Inferior parietal cortex (tissue), 1 donor: ENCODE data around the gene IL20RA.
"Not testable (repeated sequence)": the region's sequence is repeated elsewhere in the genome, so short reads cannot be mapped to it uniquely, and the experiment has no call there.

Experiments
- DNase-seq: peaks from one replicate; pipeline ENCODE4 v3.0.0-alpha.2; 2016; ENCODE audit errors: extremely low spot score

IL20RA gene

DNA sequence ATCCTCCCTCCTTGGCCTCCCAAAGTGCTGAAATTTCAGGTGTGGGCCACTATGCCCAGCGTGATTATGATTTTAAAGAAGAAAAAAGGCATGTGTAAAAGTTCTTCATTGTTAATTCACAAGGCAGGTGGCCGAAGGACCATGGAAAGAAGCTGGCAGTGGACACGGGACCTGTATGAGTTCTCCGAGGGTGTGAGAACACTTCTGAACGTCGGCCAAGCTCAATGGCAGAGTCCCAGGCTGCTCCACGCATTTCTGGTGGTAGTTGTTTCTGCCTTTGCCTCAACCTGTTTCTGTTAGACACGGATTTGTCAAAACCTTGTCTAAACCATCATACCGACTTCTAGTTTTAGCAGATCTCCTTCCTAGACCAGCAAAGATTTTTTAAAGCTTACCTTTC, 36.6 kb downstream of the IL20RA start:
- DNase-seq = no peak

DNA sequence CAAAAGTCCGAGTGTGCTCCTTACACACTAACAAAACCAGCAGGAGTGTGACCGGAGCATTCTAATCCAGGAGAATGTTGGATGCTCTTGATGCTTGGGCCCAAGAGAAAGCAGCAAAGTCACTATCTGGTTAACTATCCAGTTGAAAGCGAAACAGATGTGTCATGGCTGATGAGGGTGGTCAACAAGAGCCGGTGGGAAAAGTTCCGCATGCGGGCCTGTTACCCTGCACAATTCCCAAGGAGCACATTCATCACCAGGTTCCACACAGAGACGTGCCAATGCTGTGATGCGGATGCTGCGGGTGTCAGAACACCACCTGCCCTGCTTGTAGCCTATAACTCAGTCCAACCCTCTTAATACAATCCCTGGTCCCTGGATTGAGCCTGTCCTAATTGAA, 38.7 kb downstream of the IL20RA start:
- DNase-seq = no peak

DNA sequence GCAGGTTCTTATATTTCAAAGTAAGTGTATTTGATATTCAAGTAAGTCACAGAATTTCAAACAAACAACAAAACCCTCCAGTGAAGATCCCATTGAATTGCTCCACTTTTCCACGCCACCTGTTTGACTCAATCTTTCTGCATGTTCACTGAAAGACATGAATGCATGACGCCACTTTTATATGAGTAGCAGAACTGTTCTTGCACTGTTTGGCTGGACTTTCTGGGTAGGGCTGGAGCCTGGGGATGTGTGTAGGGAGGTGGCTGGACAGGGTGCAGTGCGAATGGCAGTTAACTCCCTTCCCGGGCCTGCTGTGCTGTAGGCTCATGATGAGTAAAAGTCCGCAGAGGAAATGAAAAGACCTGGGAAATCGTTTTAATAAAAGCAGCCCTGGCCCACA, 39.7 kb downstream of the IL20RA start:
- DNase-seq = no peak

DNA sequence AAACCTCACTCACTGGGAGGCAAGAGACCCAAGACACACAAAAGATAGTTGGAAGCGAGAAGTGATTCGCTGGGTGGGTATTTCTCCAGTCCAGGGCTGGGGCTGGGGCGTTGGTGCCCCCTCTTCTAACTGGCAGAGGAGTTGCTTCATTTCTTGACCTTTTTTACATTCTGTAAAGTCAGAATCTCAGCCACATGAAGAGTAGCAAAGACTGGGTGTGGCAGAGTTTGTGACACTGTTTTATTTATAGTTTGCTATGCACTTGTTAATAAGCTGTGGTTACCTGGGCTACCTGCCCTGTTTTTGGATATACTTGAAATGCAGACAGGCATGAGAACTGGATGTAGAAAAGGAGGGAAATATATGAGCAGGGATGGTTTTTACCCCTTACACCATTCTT, 42.3 kb downstream of the IL20RA start:
- DNase-seq = no peak

DNA sequence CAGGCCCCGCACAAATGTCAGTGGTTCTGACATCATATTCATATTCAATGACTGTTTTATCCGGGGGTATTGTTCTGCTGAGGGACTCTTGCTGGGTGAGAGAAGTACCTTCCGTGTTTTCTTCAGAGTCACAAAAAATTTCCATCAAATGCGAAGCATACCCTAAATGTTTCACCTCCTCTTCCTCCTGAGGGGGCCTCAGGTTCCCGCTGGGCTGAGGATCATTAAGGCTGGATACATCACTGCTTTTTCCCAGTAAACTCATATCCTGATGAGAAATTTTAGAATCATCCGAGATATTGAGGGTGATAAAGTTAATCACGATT, 42.8 kb downstream of the IL20RA start:
- no peak for DNase-seq

DNA sequence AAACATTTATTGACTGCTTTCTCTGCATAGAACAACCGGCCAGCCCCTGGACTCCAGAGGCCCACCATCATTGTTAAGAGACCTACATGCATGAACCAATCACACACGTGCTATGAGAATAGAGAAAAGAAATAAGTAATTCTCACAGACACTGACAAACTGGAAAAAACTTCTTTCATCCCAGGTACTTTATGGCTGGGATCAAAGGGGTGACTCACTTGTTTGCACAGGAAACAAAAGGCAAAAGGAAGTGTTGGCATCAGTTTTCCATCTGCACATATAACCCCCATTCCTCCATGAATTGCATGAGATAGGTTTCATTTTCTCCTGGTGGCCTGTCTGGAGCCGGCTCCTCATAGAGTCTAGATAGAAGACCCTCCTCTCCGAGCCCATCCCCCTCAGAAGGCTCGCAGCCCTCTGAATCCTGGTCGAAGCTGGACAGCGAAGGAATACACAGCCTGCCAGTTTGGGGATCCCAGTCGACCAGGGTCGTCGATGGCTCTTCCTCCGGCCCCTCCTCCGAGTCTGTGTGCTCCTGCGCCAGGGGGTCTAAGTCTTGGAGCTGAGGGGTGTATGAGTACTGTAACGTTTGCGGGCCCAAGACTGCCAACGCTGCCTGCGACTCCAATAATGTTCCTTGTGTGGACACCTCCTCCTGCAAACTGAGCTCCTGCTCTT, 43.3 kb downstream of the IL20RA start:
- no peak for DNase-seq

DNA sequence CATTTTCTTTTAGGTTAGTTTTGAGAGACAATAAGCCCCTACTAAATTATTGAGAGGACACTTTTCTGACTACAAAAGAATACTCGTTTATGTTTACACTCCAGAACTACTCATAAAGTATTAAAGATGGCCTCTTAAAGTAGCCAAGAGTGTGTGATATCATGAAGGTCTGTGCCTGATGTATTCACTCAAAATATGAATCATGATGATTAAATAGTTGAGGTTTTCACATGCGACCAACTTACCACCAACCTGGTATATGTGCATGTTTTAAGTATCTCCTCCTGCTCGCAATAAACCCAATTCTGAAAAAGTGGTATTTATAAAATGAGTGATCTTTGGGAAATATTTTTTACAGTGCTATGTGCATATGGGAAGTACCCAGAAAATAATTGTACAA, 43.9 kb downstream of the IL20RA start:
- DNase-seq = no peak

DNA sequence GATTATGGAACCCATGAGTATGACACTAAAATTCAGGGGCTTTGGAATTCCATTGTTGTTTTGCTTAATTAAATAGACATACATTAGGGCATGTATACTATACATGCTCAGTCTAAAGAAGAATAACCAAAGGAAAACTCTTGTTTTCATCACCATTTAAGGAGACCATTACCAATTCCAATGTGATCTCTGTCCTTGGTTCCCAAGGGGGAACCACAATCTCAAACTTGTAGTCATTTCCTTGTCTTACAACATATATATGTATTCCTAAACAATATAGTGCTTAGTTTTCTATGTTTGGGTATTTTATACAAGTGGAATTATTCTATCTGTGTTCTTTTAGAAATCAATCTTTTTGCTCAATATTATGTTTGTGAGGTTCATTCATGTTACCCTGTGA, 49.2 kb downstream of the IL20RA start:
- no peak for DNase-seq

DNA sequence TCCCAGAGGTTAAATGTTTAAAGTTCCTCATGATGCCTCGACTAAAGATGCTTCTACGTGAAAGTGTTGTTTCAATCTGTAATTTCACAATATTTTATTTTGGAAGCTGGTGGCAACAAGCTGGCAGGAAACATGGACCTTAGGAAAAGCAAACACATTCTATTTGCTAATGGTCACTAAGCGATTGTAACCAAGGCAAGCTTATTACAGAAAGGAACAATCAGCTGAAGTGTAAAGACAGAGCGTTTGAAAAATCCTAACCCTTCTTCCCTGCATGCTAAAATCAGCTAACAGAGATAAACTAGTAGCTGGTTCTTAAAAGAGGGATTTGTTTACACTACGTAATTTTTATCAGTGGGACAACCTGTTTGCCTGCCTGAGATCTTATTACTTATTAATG, 50.0 kb downstream of the IL20RA start:
- no peak for DNase-seq

DNA sequence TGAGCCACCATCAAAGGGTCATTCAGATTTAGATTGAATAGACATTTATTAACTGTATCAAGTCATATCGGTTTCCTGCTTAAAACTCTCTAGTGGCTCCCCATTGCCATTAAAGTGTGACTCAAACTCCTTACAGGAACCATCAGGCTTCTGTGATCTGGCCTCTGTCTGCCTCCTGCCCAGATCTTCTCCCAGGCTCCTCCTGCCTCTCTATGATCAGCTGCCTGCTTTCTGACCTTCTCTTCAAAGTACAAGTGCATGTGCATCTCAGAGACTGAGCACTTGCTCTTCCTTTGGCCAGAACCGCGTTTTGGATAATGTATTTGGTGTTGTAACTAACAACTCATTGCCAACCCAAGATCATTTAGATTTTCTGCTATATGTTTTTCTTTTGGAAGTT, 52.7 kb downstream of the IL20RA start:
- no peak for DNase-seq

DNA sequence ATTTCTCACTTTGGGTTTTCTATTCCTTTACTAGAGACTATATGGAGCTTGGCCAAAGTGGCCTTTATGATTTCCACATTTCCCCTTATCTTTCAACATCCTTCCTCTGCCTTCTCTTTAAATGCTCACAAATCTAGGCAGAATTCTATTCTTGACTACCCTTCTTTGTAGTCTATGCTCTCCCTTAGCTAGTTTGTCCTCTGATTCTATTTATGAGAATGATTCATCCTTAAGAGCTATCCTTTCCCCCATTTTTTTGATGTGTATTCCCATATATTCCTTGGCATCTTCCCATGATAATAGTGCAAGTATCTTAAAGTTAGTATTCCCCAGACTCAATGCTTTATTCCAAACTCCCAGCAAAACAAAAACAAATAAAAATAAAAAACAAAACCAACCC, 53.1 kb downstream of the IL20RA start:
- no peak for DNase-seq

DNA sequence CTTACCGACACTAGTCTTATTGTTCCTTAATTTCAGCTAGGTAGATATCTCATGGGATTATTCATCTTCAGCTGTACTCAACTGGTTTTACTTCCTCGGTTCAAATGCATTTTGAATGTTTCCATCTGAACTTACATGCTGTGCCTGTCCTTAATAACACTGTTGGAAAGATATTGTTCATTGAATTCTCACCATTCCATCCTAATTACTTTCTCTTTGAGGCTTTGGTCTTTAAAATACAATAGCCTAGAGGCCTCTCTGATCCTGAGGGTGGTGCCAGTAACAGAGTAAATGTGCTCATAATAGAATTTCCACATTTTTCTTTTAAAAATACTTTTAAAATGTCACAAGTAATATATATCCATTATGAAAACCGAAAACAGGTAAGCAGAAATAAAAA, 54.0 kb downstream of the IL20RA start:
- no peak for DNase-seq

DNA sequence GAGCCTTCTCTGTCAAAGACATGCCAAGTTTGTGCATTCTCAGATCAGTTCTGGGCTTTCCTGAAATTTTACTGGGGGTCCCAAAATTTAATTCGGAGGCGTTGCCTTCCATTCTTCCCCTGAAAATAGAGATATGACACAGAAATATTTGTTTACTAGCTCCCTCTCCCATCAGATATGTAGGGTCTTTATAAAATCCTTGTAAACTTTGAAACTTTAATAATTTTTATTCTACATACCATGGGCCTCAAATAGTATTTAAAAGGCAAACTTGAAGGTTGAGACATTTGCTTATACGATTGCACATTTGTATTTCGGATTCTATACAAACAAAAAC, 54.6 kb downstream of the IL20RA start:
- no peak for DNase-seq

DNA sequence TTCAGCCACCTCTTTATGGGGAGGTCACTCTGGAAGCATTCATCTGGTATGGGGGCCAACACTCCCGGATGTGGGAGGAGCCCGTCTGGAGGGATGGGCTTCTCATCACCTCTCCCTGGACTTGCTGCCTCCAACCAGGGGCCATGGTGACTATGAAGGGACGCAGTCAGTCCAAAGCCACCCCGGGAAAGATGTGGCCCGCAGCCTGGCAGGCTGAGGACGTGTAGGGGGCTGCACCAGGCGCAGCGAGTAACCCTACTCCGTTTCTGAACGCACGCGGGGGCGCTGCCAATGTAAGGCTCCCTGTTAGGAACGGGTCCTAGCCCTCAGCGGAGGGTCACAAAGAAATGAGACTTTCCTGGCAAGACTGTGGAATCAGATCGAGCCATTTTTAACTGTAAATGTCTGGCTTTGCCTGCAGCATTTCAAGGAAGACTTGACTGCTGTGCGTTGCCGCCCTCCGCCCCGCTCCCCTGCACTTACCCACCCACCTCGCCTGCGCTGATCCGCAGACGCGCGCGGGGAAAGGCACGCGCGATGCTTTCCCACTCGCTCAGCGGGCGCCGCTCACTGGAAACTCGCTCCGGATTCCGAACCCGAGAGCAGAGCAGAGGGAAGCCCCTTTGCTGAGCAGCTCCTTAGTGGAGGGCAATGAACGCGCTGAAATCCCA, 55.1 kb downstream of the IL20RA start:
- no peak for DNase-seq

DNA sequence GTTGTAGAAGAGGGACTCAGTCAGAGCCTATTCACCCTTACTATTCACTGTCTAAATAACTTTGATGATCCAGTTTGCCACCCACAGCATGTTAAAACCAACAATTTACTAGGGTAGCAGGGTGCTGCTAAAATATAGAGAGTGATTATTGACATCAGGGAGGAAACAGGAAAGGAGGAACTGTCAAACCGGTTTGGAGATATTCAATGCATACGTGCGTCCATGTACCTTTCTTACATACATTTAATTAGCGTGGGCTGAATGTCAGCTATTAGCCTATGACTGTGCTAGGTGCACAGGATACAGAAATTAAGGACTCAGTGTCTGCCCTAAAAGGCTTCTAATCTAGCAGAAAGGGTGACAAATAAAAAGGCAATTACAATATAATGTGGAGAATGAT, 57.2 kb downstream of the IL20RA start:
- no peak for DNase-seq

DNA sequence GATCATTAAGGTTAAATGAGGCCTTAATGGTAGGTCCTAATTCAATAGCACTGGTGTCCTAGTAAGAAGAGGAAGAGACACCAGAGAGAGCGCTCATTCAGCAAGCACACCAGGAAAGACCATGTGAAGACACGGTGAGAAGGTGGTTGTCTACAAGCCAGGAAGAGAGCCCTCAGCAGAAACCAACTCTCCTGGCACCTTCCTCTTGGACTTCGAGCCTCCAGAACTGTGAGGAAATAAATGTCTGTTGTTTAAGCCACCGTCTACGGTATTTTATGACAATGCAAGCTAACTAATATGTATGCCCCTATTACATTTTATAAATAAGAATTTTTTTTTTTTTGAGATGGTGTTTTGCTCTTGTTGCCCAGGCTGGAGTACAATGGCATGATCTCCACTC, 59.3 kb downstream of the IL20RA start:
- no peak for DNase-seq

DNA sequence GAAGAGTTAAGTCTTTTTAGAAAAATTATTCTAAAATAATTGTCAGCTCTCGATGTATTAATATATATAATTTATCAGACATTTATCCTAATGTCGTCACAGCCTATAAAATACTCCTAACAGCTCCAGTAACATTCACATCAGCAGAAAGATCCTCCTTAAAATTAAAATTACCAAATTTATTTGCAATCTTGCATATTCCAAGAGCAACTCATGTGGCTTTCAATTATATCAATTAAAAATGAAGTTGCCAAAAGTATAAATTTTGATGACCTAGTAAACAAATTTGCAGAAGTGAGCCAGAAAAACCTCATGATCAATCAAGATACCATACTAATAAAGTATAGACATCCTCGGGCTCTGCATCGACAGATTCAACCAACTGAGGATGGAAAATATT, 60.2 kb downstream of the IL20RA start:
- DNase-seq = no peak

DNA sequence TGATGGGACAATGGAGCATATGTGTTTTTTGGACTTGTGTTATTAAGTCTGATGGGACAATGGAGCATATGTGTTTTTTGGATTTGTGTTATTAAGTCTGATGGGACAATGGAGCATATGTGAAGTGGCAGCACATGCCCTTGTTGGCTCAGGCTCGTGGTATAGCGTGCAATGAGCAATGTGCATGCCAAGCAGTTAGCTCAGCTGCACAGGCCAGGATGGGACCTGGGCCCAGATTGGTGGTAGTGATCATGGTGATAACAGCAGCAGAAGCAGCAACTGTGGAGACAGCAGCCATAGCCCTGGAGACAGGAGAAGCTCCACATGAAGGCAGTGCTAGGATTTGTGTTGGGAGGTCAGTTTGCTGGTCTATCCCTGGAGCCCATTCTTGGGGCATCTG, 61.1 kb downstream of the IL20RA start:
- no peak for DNase-seq

DNA sequence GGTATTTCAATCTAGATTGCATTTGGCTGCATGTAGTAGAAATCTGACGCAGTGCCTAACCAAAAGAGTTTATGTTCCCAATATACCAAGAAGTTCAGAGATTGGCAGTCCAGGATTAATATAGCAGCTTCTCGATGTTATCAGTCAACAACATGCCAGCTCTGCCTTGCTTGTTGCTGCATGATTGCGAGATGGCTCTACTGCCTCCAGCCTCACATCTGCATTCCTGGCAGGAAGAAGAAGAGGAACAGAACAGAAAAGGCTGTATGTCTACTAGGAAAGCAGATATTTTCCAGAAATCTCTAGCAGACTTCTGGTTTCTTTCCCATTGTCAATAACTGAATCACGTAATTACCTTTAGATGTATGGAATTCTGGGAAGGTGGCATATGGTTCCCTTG, 61.8 kb downstream of the IL20RA start:
- no peak for DNase-seq

DNA sequence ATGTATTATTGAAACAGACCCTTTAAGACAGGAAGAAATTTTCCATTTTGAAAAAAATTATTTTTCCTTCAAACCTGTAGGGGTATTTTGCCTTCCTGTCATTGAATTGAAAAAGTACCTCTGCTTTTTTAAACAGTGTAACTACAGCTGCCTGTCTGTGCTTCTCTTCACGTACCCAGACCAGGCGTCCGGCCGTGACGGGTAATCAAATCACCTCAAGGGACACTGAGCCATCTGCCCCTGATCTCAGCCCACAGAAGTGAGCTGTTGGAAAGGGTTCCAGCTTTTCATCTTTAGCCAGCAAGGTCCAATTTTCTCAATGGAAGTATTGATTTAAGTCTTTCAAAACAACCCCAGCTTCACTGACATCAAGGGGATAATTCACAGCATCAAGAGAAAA, 64.7 kb downstream of the IL20RA start:
- no peak for DNase-seq

DNA sequence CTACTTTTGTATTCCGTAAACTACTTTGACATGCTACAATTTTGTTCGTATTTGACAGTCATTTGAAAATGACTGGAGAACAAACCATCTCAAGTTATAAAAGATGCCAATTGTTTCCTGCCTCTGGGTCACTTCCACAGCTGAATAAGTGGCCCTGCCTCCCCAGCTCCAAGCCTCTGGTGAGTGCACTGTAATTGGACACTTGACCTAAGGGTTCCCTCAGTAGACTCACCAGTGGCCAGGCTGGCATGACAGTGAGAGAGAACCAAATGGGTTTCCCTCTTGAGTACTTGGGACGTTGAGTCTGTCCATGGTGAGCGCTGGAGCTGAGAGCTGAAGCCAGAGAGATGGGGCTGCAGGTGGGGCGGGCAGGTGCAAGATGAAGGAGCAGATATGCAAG, 65.6 kb downstream of the IL20RA start:
- DNase-seq = no peak

DNA sequence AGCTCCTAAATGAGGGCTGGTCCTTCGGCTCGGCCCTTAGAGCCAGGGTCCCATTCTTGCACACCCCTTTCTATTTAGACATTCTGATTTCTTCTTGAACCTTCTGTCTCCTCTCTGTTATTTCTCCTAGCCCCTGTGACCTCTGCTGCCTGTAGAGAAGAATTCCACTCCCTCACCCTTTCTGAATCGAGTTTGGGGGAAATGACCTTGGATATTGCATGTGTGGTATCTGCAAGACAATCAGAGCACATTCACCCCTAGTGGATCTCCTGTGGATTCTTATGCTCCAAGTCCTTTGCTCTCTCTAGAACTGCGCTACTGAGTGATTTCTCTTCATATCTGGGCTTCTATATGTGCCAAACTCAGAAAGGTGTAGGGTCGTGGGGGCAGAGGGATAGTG, 67.7 kb downstream of the IL20RA start:
- no peak for DNase-seq

DNA sequence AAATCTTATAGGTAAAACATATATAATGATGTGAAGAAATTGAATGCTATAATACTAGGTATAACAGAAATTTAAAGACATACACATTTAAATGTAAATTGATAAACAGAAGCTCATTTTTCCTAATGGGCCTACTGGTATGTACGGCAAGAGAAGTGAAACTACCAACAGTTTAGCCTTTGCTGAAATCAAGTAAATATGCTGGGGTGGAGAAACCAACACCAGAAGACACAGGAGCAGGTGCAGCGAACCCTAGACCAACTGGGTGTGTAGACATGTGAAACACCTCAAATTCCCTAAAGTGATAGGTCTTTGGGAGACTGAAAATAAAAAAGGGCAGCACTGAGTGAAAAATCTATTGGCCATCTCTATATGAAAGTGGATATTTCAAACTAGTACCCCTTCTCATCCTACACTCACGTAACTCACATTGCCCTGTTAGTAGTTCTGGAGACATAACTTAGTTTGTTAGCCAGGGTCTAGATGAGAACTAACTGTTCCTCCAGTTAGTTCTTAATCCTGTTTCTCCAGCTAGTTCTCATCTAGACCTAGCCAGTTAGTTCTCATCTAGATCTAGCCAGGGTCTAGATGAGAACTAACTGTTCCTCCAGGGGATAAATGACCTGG, 69.6 kb downstream of the IL20RA start:
- DNase-seq = no peak

DNA sequence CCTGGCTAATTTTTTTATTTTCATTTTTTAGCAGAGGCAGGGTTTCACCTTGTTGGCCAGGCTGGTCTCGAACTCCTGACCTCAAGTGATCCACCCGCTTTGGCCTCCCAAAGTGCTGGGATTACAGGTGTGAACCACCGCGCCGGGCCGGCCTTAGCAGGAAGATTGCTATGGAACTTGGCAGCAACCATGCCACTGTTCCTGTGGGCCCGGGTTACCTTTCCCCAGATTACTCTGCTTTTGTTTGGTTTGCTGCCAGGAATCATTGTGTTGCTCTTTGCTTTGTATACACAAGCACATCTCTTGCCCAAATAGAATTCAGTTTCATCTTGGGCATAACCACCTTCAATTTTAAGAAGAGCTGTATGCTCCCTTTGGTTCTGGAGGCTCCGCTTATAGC, 71.0 kb downstream of the IL20RA start:
- not testable (repeated sequence) for DNase-seq
